Activated B cell treated with CpG ODN at 0.5 μM for 24 hours (primary cell): ENCODE data around the gene PSMD13. TPM values are rescaled to one million over a fixed set of nuclear protein-coding genes. Genes with fewer than 3 reads are reported as not detected.
A peak's percentile ranks its signal among the peaks of the same experiment; 100 is the strongest.

Experiments used
- ATAC-seq: fragments of 200-7000 bp; cut with Tn5 transposase; one replicate; pipeline ENCODE4 v1.10.0; 2021; ENCODE audit warnings: low read depth, mild to moderate bottlenecking, moderate library complexity
- CTCF ChIA-PET: fragments of 350-600 bp; sonication (Branson Sonifier 250); formaldehyde crosslinking; loops from one replicate; lab custom pipeline; 2021; ENCODE audit warnings: antibody characterized with exemption; lab: Charles Lee
- POLR2A ChIA-PET: fragments of 350-600 bp; sonication (Branson Sonifier 250); formaldehyde crosslinking; loops from one replicate; lab custom pipeline; 2021; ENCODE audit warnings: antibody characterized with exemption; lab: Charles Lee
- DNase-seq: peaks from one replicate; pipeline ENCODE4 v3.0.0; 2022
- H3K27ac Mint-ChIP-seq: one replicate; pipeline ENCODE4 v1.8.0; 2020; ENCODE audit warnings: mixed read lengths
- H3K27me3 Mint-ChIP-seq: one replicate; pipeline ENCODE4 v1.8.0; 2021; ENCODE audit warnings: mixed read lengths
- H3K36me3 Mint-ChIP-seq: one replicate; pipeline ENCODE4 v1.8.0; 2021; ENCODE audit warnings: low read depth, mixed read lengths
- H3K4me1 Mint-ChIP-seq: one replicate; pipeline ENCODE4 v1.8.0; 2021; ENCODE audit warnings: mixed read lengths
- H3K4me3 Mint-ChIP-seq: one replicate; pipeline ENCODE4 v1.8.0; 2020; ENCODE audit warnings: mild to moderate bottlenecking, mixed read lengths
- H3K9me3 Mint-ChIP-seq: one replicate; pipeline ENCODE4 v1.8.0; 2020; ENCODE audit warnings: mixed read lengths
- intact Hi-C: fragments of 100-400 bp; cut with micrococcal nuclease; formaldehyde crosslinking; loops from one replicate; pipeline ENCODE4 v1.15.1; 2024
- total RNA-seq: library from RNA; stranded (reverse); gene quantifications from 2 replicates; pipeline ENCODE4 v1.2.3, GENCODE V29; 2022
- TF ChIP-seq, protein P1 (sequence below): fragments of 200-600 bp; IDR thresholded peaks from one replicate; pipeline ENCODE4 v1.8.0; 2022; ENCODE audit warnings: antibody characterized with exemption, mild to moderate bottlenecking

PSMD13 gene
- total RNA-seq, 1 donor from 2014 or later, result 149 TPM

DNA sequence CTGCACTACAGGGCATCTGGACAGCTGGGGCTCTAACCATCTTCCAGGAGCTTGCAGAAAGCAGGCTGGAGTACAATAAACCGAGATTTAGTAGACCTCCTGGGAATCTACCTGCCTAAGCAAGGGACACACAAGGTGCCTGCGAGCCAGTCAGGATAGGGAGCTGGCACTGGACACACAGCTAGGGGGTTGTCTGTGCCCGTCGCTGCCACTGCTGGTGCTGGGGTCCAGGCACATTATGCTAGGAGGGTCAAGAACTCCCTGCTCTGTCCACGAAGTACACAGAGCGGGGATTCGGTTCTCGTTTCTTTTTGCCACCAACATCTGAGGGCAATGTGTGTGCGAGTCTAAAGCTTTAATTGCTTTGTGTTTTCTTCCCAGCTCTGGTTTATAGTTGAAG, 25.0 kb upstream of the PSMD13 start:
- Mint-ChIP-seq H3K4me1 (peaks cover 19% of the 10 kb centered on the region), H3K27ac (peak overlapping the region; percentile 18), H3K4me3 (no peak overlapping the region), H3K36me3 (peaks cover 78% of the 10 kb centered on the region), H3K9me3 (no peaks in the 10 kb centered on the region), H3K27me3 (no peaks in the 10 kb centered on the region)
- ATAC-seq (no peak), DNase-seq (no peak)
- TF ChIP-seq, protein P1, sequence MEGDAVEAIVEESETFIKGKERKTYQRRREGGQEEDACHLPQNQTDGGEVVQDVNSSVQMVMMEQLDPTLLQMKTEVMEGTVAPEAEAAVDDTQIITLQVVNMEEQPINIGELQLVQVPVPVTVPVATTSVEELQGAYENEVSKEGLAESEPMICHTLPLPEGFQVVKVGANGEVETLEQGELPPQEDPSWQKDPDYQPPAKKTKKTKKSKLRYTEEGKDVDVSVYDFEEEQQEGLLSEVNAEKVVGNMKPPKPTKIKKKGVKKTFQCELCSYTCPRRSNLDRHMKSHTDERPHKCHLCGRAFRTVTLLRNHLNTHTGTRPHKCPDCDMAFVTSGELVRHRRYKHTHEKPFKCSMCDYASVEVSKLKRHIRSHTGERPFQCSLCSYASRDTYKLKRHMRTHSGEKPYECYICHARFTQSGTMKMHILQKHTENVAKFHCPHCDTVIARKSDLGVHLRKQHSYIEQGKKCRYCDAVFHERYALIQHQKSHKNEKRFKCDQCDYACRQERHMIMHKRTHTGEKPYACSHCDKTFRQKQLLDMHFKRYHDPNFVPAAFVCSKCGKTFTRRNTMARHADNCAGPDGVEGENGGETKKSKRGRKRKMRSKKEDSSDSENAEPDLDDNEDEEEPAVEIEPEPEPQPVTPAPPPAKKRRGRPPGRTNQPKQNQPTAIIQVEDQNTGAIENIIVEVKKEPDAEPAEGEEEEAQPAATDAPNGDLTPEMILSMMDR, result no peak
- ChIA-PET POLR2A (no interaction called here), CTCF (interaction anchor here (1.4 kb wide), 2 partner anchors 20 to 39 kb away, joined by 5 read pairs; no protein-coding TSS in a partner anchor)
- intact Hi-C loops, result no loop called here

DNA sequence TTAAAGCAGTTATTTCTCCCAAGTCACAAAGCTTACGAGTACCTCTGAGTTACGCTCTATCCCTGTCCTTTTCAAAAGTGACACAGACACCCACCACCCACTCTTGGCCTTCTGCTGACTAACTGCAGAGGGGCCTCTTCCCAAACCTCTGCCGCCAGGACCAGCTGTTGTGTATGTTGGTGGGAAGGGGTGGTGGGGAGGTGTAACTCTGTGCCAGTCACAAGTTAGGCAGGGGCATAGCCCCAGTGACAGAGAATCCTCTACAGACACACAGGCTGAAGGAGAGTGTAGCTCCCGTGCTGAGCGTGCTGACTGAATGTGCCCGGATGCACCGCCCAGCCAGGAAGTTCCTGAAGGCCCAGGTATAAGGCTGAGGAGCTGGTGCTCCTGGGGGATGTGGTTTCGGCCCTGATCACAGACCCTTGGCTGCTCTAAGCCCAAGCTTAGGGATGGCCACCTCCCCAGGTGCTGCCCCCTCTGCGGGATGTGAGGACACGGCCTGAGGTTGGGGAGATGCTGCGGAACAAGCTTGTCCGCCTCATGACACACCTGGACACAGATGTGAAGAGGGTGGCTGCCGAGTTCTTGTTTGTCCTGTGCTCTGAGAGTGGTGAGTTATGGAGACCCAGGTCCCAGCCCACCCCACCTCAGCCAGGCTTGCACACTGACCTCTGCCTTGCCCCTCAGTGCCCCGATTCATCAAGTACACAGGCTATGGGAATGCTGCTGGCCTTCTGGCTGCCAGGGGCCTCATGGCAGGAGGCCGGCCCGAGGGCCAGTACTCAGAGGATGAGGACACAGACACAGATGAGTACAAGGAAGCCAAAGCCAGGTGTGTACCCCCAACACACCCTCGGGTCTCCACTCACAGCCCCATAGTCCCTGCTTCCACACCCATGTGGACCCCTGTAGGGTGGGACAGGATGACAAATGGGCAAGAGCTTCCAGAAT, 24.4 kb upstream of the PSMD13 start:
- TF ChIP-seq, protein P1, result no peak
- intact Hi-C loops, result no loop called here
- DNase-seq (no peak), ATAC-seq (no peak)
- H3K36me3 Mint-ChIP-seq, result peaks cover 77% of the 10 kb centered on the region
- no peak overlapping the region for H3K27ac Mint-ChIP-seq
- no peaks in the 10 kb centered on the region for H3K9me3 Mint-ChIP-seq
- H3K4me3 Mint-ChIP-seq, result no peak overlapping the region
- H3K4me1 Mint-ChIP-seq, result peaks cover 15% of the 10 kb centered on the region
- no peaks in the 10 kb centered on the region for H3K27me3 Mint-ChIP-seq
- CTCF ChIA-PET, result interaction anchor here (1.4 kb wide), 2 partner anchors 19 to 38 kb away, joined by 5 read pairs; no protein-coding TSS in a partner anchor
- POLR2A ChIA-PET, result no interaction called here

GRCh38 chr11:213111-213510, 23.7 kb upstream of the PSMD13 start:
- Mint-ChIP-seq H3K36me3 (peaks cover 73% of the 10 kb centered on the region), H3K9me3 (no peaks in the 10 kb centered on the region)
- intact Hi-C loops, result no loop called here

GRCh38 chr11:214083-214482, 22.7 kb upstream of the PSMD13 start:
- Mint-ChIP-seq H3K27ac (no peak overlapping the region), H3K4me3 (no peak overlapping the region), H3K27me3 (no peaks in the 10 kb centered on the region), H3K4me1 (peaks cover 13% of the 10 kb centered on the region), H3K36me3 (peaks cover 68% of the 10 kb centered on the region), H3K9me3 (no peaks in the 10 kb centered on the region)
- POLR2A ChIA-PET, result no interaction called here
- DNase-seq (no peak), ATAC-seq (no peak)
- TF ChIP-seq, protein P1, result no peak
- intact Hi-C loops, result no loop called here
- CTCF ChIA-PET, result no interaction called here

More at GRCh38 chr11:213111-213510, 23.7 kb upstream of the PSMD13 start:
- ATAC-seq (no peak), DNase-seq (no peak)
- ChIA-PET CTCF (interaction anchor here (1.4 kb wide), 1 partner anchor 19 kb away, joined by 5 read pairs; no protein-coding TSS in a partner anchor), POLR2A (no interaction called here)
- Mint-ChIP-seq H3K27ac (no peak overlapping the region), H3K4me1 (peaks cover 15% of the 10 kb centered on the region), H3K4me3 (no peak overlapping the region), H3K27me3 (no peaks in the 10 kb centered on the region)
- TF ChIP-seq, protein P1, result no peak

- TF ChIP-seq, protein P1, result no peak
- DNase-seq (no peak), ATAC-seq (no peak)
- Mint-ChIP-seq H3K9me3 (no peaks in the 10 kb centered on the region), H3K27me3 (no peaks in the 10 kb centered on the region), H3K4me1 (peaks cover 2% of the 10 kb centered on the region), H3K4me3 (no peak overlapping the region), H3K27ac (no peak overlapping the region), H3K36me3 (peaks cover 62% of the 10 kb centered on the region)
- ChIA-PET CTCF (no interaction called here), POLR2A (interaction anchor here (2.1 kb wide), 1 partner anchor 8 kb away, joined by 11 read pairs; the partner anchor contains the start of genes BET1L and RIC8A)
- intact Hi-C loops, result no loop called here
These were observed 21.2 kb upstream of the PSMD13 start for GRCh38 chr11:215581-216037.
